ENCODE measurements around the gene NHSL2.
A peak's percentile ranks its signal among the peaks of the same experiment; 100 is the strongest.

Gene NHSL2

DNA sequence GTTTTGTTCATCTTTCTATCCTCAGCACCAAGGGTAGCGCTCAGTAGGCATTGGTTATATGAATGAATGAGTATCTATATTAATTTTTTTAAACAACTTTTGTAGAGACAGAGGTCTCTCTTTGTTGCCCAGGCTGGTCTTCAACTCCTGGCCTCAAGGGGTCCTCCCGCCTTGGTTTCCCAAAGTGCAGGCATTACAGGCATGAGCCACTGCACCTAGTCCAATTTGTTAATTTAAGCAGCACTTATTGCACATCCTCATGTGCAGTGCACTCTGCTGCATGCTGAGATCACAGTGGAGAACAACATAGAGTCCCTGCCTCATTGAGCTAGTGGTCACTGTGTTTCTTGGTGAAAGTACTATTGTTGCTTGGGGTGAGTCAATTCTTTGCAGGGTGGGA lies 94.4 kb downstream of the NHSL2 start:
- DNase-seq (ENCODE audit: insufficient read length): no peak
- TF ChIP-seq POLR2A (IDR thresholded peaks at IDR 0.05; ENCODE audit: low read depth, low read length): no peak
- no peak for TF ChIP-seq POLR2AphosphoS5 (IDR thresholded peaks at IDR 0.05; ENCODE audit: low read depth, low read length)
- TF ChIP-seq TAF1 (IDR thresholded peaks at IDR 0.05; ENCODE audit: borderline replicate concordance, low read depth, low read length): no peak
- no peak for FAIRE-seq

DNA sequence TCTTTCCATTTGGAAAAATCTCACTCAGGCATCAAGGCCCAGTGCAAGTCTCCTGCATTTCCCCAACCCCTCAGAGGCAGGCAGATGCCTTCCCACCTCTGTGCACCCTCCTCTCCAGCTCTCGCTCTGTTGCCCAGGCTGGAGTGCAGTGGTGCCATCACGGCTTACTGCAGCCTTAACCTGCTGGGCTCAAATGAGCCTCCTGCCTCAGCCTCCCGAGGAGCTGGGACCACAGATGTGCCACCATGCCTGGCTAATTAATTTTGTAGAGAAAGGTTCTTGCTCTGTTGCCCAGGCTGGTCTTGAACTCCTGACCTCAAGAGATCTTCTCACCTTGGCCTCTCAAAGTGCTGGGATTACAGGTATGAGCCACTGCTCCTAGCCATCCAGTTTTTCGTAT lies 95.8 kb downstream of the NHSL2 start:
- FAIRE-seq (no peak), DNase-seq (ENCODE audit: insufficient read length) (no peak)
- no peak for TF ChIP-seq POLR2AphosphoS5 (IDR thresholded peaks at IDR 0.05; ENCODE audit: low read depth, low read length)
- no peak for TF ChIP-seq TAF1 (IDR thresholded peaks at IDR 0.05; ENCODE audit: borderline replicate concordance, low read depth, low read length)
- TF ChIP-seq POLR2A (IDR thresholded peaks at IDR 0.05; ENCODE audit: low read depth, low read length): no peak

DNA sequence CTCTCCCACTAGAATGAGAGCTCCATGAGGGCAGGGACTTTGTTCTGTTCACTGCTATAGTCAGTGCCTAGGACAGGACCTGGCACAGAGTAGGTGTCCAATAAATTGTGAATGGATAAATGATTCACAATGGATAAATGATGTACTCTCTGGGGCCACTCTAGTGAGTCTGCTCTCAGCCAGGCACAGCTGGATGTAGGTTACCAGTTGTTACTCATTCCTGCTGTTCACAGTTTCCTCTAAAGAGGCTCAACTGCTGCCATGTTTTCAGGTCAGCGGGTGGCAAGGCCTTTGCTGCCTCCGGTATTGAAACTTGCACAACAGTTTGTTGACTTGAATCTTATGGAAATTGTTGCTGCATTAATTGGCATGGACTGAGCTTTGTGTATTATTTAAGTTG lies 99.1 kb downstream of the NHSL2 start:
- no peak for FAIRE-seq
- TF ChIP-seq POLR2A (IDR thresholded peaks at IDR 0.05; ENCODE audit: low read depth, low read length): no peak
- no peak for TF ChIP-seq TAF1 (IDR thresholded peaks at IDR 0.05; ENCODE audit: borderline replicate concordance, low read depth, low read length)
- no peak for TF ChIP-seq POLR2AphosphoS5 (IDR thresholded peaks at IDR 0.05; ENCODE audit: low read depth, low read length)
- no peak for DNase-seq (ENCODE audit: insufficient read length)

DNA sequence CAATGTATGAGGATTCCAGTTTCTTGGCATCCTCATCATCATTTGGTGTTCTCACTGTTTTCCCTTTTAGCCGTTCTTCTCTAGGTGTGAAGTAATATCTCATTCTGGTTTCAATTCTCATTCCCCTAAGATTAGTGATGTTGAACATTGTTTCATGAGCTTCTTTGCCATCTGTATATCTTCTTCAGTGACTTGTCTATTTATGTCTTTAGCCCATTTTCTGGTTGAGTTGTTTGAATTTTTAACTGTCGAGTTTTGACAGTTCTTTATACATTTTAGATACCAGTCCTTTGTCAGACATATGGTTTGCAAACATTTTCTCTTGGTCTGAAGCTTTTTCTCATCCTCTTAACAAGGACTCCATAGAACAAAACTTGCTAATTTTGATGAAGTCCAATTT lies 101.1 kb downstream of the NHSL2 start:
- TF ChIP-seq TAF1 (IDR thresholded peaks at IDR 0.05; ENCODE audit: borderline replicate concordance, low read depth, low read length) (no peak), POLR2A (IDR thresholded peaks at IDR 0.05; ENCODE audit: low read depth, low read length) (no peak), POLR2AphosphoS5 (IDR thresholded peaks at IDR 0.05; ENCODE audit: low read depth, low read length) (no peak)
- FAIRE-seq: no peak
- DNase-seq (ENCODE audit: insufficient read length): no peak

DNA sequence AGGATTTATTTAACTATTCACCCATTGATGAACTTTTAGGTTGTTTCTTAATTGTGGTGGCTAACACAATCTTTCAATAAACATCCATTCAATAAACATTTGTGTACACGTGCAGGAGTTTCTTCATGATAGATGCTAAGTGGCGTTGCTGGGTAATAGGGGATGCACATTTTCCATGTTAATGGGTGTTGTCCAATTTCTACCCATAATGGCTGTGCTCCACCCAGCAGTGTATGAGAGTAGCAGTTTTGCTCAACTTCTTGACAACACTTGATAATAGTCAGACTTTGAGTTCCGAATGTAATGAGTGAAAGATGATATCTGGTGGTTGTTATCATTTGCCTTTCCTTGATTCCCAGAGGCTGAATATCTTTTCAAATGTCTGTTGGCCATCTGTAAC lies 104.7 kb downstream of the NHSL2 start:
- FAIRE-seq (no peak), DNase-seq (ENCODE audit: insufficient read length) (no peak)
- TF ChIP-seq POLR2A (IDR thresholded peaks at IDR 0.05; ENCODE audit: low read depth, low read length) (no peak), TAF1 (IDR thresholded peaks at IDR 0.05; ENCODE audit: borderline replicate concordance, low read depth, low read length) (no peak), POLR2AphosphoS5 (IDR thresholded peaks at IDR 0.05; ENCODE audit: low read depth, low read length) (no peak)

DNA sequence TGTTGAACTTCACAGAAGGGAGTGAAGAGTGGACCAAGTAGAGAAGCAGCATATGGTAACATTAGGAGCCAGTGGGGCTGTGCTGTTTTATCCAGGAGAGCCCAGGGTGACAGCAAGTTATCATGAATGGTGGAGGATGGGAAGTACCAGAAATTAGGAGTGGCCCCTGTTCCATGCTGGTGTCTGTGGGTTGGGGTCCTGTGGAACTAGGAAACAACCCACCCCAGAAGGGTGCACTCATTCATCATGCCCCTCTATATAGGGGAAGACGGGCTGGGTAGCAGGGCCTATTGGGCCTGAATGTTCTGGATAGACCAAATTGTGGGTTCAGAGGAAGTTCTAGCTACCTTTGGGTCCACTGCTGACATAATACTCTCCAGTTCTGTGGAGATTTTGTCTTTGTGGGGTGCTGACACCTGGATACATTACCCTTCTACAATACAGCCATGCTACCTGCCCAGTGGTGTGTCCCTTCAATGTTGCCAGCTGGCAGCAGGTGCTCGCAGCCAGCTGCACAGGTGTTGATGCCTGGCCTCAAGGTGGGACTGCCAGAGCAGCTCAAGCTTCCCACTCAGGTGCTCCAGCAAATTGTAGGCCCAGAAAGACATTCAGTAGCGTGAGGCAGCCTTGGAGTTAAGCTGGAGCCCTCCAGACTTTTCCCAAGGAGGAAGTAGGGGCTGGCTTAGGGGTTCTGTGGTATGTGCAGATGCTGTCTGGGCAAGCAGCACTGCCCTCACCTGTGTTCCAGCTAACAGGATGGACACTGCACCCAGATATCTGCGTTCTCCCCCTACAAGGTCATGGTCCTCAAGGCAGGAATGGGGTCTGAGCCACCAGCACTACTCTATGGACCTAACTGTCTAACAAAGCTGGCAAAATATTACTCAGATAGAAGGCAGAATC lies 106.5 kb downstream of the NHSL2 start:
- DNase-seq (ENCODE audit: insufficient read length) (no peak), FAIRE-seq (no peak)
- no peak for TF ChIP-seq POLR2AphosphoS5 (IDR thresholded peaks at IDR 0.05; ENCODE audit: low read depth, low read length)
- no peak for TF ChIP-seq POLR2A (IDR thresholded peaks at IDR 0.05; ENCODE audit: low read depth, low read length)
- TF ChIP-seq TAF1 (IDR thresholded peaks at IDR 0.05; ENCODE audit: borderline replicate concordance, low read depth, low read length): no peak

DNA sequence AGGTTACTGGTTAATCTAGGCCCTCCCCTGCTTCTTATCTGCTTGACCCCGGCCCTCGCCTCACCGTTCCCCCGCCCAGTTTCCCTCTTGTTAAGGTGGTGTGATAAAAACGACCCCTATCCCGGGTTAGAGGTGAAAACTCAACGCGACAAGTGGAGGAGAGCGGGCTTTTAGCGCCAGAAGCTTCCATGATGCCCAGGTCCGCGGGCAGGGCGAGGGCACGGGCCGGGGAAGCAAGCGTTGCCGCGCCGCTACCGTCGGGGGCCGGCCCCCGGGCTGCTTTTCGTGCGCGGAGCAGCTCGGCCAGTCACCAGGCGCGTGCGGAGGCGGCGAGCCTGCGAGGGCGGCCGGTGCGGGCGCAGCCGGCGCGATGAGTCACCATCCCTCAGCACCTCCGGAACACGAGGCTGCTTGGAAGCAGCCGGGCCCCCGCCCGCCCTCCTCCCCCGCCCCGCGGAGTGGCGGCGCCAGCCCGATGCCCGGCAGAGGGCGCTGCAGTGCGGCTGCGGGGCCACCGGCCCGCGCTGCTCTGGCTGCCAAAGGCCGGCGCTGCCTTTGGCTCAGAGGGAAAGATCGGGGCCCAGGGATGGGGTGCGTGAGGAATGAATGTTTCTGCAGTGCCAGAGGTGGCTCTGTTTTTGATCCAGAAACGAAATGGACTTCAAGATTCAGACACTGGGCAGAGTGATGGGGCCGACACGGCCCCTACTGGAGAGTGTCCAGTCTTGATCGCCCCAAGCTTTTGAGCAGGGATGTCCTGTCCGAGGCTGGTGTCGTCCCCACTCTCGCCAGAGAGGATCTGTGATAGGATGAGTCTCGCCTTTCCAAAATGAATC lies 107.8 kb downstream of the NHSL2 start:
- TF ChIP-seq POLR2AphosphoS5 (IDR thresholded peaks at IDR 0.05; ENCODE audit: low read depth, low read length) (no peak), POLR2A (IDR thresholded peaks at IDR 0.05; ENCODE audit: low read depth, low read length) (no peak), TAF1 (IDR thresholded peaks at IDR 0.05; ENCODE audit: borderline replicate concordance, low read depth, low read length) (no peak)
- DNase-seq (ENCODE audit: insufficient read length): peak; percentile 53
- peak; percentile 44 for FAIRE-seq

DNA sequence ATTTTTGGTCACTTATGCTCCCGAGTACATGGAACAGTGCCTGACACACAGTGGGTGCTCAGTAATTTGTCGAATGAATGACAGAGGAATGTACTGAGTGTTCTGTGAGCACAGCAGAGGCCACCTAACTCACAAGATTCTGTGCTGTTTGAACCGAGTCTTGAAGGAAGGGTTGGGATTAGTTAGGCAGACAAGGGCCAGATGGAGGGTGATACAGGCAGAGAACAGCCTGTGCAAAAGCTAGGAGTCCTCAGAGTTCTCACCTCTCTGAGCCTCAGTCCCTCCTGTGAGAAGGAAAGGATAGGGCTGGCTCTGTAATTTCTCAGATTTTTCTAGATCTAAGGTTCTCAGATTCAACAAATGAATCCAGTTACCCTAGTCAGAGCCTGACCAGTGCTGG lies 108.8 kb downstream of the NHSL2 start:
- DNase-seq (ENCODE audit: insufficient read length) (no peak), FAIRE-seq (no peak)
- no peak for TF ChIP-seq POLR2AphosphoS5 (IDR thresholded peaks at IDR 0.05; ENCODE audit: low read depth, low read length)
- TF ChIP-seq TAF1 (IDR thresholded peaks at IDR 0.05; ENCODE audit: borderline replicate concordance, low read depth, low read length): no peak
- no peak for TF ChIP-seq POLR2A (IDR thresholded peaks at IDR 0.05; ENCODE audit: low read depth, low read length)

DNA sequence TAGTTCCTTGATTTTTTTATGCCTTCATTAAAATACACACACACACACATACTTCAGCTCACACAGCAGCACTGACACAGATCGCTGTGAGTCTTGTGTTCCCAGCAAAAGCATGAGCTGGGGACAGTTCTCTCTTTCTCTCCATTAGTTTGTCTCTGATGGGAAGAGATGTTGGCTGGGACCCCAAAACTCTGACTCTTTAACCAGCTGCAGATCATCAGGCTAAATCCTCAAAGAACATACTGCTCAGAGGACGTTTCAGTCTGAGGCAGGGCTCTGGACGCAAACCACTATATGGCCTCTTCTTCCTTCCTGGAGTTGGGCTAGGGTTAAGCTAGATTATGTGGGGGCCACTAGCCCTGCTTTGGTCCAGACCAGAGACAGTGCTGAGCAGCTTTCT lies 109.6 kb downstream of the NHSL2 start:
- DNase-seq (ENCODE audit: insufficient read length) (no peak), FAIRE-seq (no peak)
- no peak for TF ChIP-seq TAF1 (IDR thresholded peaks at IDR 0.05; ENCODE audit: borderline replicate concordance, low read depth, low read length)
- no peak for TF ChIP-seq POLR2A (IDR thresholded peaks at IDR 0.05; ENCODE audit: low read depth, low read length)
- no peak for TF ChIP-seq POLR2AphosphoS5 (IDR thresholded peaks at IDR 0.05; ENCODE audit: low read depth, low read length)

DNA sequence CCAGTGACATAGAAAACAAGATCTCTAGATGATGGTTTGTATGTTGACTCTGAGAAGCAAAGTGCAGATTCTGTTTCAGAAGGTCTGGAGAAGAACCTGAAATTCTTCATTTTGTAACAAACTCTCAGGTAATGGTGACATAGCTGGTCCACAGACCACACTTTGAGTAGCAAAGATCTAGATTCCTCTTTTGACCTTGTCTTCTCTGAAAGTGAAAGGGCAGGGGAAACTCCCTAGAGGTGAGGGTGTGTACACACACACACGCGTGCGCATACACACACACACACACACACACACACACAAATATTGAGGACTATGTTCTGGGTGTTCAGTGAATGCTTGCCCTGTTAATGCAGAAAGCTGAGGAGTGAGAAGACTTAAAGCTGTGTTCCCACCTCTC lies 110.1 kb downstream of the NHSL2 start:
- DNase-seq (ENCODE audit: insufficient read length) (no peak), FAIRE-seq (peak; percentile 87)
- TF ChIP-seq POLR2AphosphoS5 (IDR thresholded peaks at IDR 0.05; ENCODE audit: low read depth, low read length) (no peak), TAF1 (IDR thresholded peaks at IDR 0.05; ENCODE audit: borderline replicate concordance, low read depth, low read length) (no peak), POLR2A (IDR thresholded peaks at IDR 0.05; ENCODE audit: low read depth, low read length) (no peak)

DNA sequence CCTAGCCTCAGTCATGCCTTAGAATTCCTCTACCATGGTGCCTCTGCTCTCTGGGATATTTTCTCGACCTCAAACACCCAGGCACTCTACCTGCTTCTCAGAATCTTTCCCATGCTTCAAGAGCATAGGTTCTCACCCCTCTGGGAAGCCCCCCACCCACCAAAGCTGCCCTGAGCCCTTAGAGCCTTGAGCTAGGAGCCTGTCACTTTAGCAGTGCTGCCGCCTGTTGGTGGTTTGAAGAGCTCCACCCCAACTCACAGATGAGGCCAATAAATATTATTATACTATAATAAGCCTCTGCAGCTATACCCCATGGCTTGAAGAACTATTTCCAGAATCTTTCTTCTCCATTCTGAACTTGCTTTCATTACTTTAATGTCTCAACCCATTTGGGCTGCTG lies 111.3 kb downstream of the NHSL2 start:
- no peak for TF ChIP-seq POLR2AphosphoS5 (IDR thresholded peaks at IDR 0.05; ENCODE audit: low read depth, low read length)
- TF ChIP-seq TAF1 (IDR thresholded peaks at IDR 0.05; ENCODE audit: borderline replicate concordance, low read depth, low read length): no peak
- TF ChIP-seq POLR2A (IDR thresholded peaks at IDR 0.05; ENCODE audit: low read depth, low read length): no peak
- FAIRE-seq (no peak), DNase-seq (ENCODE audit: insufficient read length) (no peak)
